RWPE2 (cell line): Measurements from ENCODE around the gene TAS1R3.

Source experiments
- ATAC-seq: fragments of 200-7000 bp; cut with Tn5 transposase; 3 replicates; pipeline ENCODE4 v1.9.1; 2021; ENCODE audit warnings: low read depth
- DNase-seq: peaks from one replicate; pipeline ENCODE4 v3.0.0-alpha.2; 2020; ENCODE audit warnings: low spot score
- H3K27ac ChIP-seq: fragments of 450-650 bp; 2 replicates; pipeline ENCODE4 v1.5.1; 2017; ENCODE audit warnings: mild to moderate bottlenecking; ENCODE audit not compliant: poor library complexity, severe bottlenecking
- H3K27me3 ChIP-seq: fragments of 250-450 bp; sonication (Bioruptor Pico); 2 replicates; pipeline ENCODE4 v1.5.1; 2021; ENCODE audit warnings: mild to moderate bottlenecking, moderate library complexity; ENCODE audit not compliant: insufficient read depth, poor library complexity, severe bottlenecking
- H3K36me3 ChIP-seq: fragments of 250-450 bp; sonication (Bioruptor Pico); 2 replicates; pipeline ENCODE4 v1.5.1; 2020; ENCODE audit warnings: low read depth, mild to moderate bottlenecking, moderate library complexity
- H3K4me1 ChIP-seq: fragments of 250-450 bp; sonication (Bioruptor Pico); 2 replicates; pipeline ENCODE4 v1.5.1; 2021; ENCODE audit warnings: mild to moderate bottlenecking, moderate library complexity; ENCODE audit not compliant: insufficient read depth, poor library complexity, severe bottlenecking
- H3K4me3 ChIP-seq: fragments of 250-450 bp; sonication (Bioruptor Pico); 2 replicates; pipeline ENCODE4 v1.5.1; 2021; ENCODE audit warnings: mild to moderate bottlenecking, moderate library complexity; ENCODE audit not compliant: severe bottlenecking
- H3K9me3 ChIP-seq: fragments of 250-450 bp; sonication (Bioruptor Pico); 2 replicates; pipeline ENCODE4 v1.5.1; 2021; ENCODE audit warnings: mild to moderate bottlenecking, moderate library complexity; ENCODE audit not compliant: severe bottlenecking
- CTCF ChIP-seq: fragments of 450-650 bp; IDR thresholded peaks from one replicate; pipeline ENCODE4 v1.5.1; 2017; ENCODE audit warnings: mild to moderate bottlenecking, moderate library complexity; ENCODE audit not compliant: poor library complexity, severe bottlenecking

The TAS1R3 gene

GRCh38 chr1:1336446-1336845 lies 5.4 kb downstream of the TAS1R3 start:
- Histone ChIP-seq H3K27ac (no peak overlapping the region), H3K36me3 (peaks cover 42% of the 10 kb centered on the region)
- no peak for ATAC-seq

GRCh38 chr1:1336931-1337792 lies 6.1 kb downstream of the TAS1R3 start:
- peaks cover 46% of the 10 kb centered on the region for H3K36me3 ChIP-seq
- DNase-seq (no peak), ATAC-seq (no peak)
- H3K4me3 ChIP-seq, result no peak overlapping the region
- peaks cover 5% of the 10 kb centered on the region for H3K4me1 ChIP-seq
- H3K27me3 ChIP-seq, result no peaks in the 10 kb centered on the region
- no peaks in the 10 kb centered on the region for H3K9me3 ChIP-seq
- H3K27ac ChIP-seq, result no peak overlapping the region
- no peak for TF ChIP-seq CTCF

More at GRCh38 chr1:1336446-1336845, 5.4 kb downstream of the TAS1R3 start:
- TF ChIP-seq CTCF, result no peak
- Histone ChIP-seq H3K27me3 (no peaks in the 10 kb centered on the region), H3K4me3 (no peak overlapping the region), H3K9me3 (no peaks in the 10 kb centered on the region), H3K4me1 (peaks cover 8% of the 10 kb centered on the region)
- DNase-seq, result no peak

GRCh38 chr1:1337793-1338147 lies 6.7 kb downstream of the TAS1R3 start:
- TF ChIP-seq CTCF, result no peak
- no peak overlapping the region for H3K27ac ChIP-seq
- H3K27me3 ChIP-seq, result no peaks in the 10 kb centered on the region
- no peaks in the 10 kb centered on the region for H3K4me1 ChIP-seq
- no peaks in the 10 kb centered on the region for H3K9me3 ChIP-seq
- no peak overlapping the region for H3K4me3 ChIP-seq
- DNase-seq (no peak), ATAC-seq (peak; percentile 69)
- H3K36me3 ChIP-seq, result peaks cover 46% of the 10 kb centered on the region

GRCh38 chr1:1338278-1338677 lies 7.2 kb downstream of the TAS1R3 start:
- DNase-seq, result no peak
- no peak overlapping the region for H3K27ac ChIP-seq
- peaks cover 46% of the 10 kb centered on the region for H3K36me3 ChIP-seq
- H3K27me3 ChIP-seq, result no peaks in the 10 kb centered on the region
- H3K9me3 ChIP-seq, result no peaks in the 10 kb centered on the region
- no peak for ATAC-seq
- TF ChIP-seq CTCF, result no peak
- H3K4me1 ChIP-seq, result no peaks in the 10 kb centered on the region
- H3K4me3 ChIP-seq, result no peak overlapping the region

- no peak for DNase-seq
- ATAC-seq, result no peak
- H3K4me3 ChIP-seq, result no peak overlapping the region
- TF ChIP-seq CTCF, result no peak
- H3K27ac ChIP-seq, result no peak overlapping the region
- peaks cover 46% of the 10 kb centered on the region for H3K36me3 ChIP-seq
- H3K27me3 ChIP-seq, result no peaks in the 10 kb centered on the region
- no peaks in the 10 kb centered on the region for H3K9me3 ChIP-seq
- peaks cover 12% of the 10 kb centered on the region for H3K4me1 ChIP-seq
These were observed 9.1 kb downstream of the TAS1R3 start for GRCh38 chr1:1340185-1340584.
